HG02642 (cell line): Measurements from ENCODE around the gene GFRA4.

ENCODE experiments used
- ATAC-seq: cut with Tn5 transposase; IDR thresholded peaks from one replicate; pipeline ENCODE4 v1.9.1; 2021; ENCODE audit warnings: mild to moderate bottlenecking; ENCODE audit not compliant: unreplicated experiment, poor library complexity

GFRA4 gene

DNA sequence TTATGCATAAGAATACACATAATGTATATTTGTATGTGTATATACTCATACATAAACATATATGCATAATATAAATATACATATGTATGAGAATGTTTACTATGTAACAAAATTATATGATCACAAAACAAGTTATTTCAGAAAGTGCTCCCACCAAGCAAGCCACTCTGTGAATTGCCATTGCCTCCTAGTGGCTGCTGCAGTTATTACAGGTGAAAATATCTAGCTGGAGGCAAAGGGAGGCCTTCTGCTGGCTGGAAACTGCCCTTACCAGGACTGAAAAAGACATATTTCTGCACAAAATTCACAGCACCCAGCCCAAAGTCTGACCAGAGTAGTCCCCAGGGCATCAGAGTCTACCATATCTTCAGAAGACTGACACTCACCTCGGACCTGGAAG is 33.0 kb upstream of the GFRA4 start:
- no peak for ATAC-seq

DNA sequence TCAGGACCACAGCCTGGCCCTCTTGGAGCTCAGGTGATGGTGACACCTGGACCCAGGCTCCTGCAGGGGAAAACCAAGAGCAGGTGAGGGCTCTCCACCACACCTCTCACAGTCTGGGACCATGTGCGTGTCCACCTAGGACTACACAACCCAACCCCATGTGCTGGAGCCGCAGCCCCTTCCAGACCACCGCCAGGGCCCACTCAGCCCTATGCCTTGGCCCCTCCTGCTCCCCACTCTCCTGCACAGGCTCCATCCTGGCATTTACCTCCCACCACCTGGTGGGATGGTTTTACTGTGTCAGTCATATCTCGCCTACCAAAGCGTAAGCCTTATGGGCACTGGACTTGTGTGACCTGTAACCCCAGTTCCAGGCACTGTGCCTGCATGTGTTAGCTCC is 31.7 kb upstream of the GFRA4 start:
- ATAC-seq, result no peak

DNA sequence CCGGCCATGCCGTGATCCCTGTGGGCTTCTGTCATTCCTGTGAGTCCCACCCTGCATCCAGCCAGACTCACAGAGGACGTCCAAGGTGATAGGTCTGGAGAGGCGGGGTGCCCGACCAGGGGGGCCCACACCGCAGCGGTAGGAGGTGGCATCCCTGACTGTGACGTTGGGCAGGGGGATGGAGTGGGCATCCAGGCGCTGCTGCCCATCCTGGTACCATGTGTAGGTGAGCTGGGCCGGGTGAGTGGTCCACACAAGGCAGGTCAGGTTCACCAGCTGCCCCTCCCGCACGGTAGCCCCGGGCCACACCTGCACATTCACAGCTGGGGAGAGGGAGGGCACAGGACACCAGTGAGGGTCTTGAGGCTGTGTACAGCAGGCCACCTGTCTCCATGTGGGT is 30.2 kb upstream of the GFRA4 start:
- no peak for ATAC-seq

DNA sequence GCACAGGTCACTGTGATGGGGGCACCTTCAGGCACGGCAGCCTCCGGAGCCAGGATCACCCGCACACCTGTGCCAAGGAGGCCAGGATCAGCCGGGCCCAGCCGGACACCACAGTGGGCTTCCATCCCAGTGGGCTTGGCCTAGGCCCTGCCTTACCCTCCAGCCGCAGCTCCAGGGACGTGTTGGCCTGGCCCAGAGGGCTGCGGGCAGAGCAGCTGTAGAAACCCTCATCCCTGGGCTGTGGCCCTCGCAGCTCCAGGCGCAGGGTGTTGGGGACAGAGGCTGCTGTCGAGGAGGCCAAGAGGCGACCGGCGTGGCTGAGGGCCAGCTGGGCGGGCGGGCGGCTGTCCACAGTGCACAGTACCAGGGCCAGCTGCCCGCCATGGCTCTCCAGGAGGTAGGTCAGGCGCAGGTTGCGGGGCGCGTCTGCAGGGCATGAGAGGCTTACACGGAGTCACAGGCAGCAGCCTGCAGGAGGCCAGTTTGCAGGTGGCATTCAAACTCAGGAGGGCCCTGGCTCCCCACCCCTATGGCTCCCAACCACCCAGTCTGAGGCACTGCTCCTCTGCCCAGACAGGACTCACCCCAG is 29.6 kb upstream of the GFRA4 start:
- ATAC-seq, result no peak

DNA sequence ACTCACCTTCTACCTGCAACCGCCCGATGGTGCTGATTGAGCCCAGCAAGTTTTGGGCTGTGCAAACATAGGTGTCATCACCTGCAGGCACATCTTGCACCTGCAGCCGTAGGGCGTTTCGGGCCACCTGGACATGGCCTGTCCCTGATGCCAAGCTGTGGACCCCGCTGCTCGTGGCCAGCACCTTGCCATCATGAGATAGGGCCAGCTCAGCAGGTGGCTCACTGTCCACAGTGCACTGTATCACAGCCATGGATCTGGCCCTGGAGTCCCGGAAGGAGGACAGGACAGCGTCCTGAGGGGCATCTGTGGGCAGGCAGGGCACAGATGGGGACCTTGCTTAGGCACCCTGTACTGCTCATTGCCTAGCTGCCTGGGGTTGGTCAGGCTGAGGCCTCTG is 28.7 kb upstream of the GFRA4 start:
- ATAC-seq, result no peak

DNA sequence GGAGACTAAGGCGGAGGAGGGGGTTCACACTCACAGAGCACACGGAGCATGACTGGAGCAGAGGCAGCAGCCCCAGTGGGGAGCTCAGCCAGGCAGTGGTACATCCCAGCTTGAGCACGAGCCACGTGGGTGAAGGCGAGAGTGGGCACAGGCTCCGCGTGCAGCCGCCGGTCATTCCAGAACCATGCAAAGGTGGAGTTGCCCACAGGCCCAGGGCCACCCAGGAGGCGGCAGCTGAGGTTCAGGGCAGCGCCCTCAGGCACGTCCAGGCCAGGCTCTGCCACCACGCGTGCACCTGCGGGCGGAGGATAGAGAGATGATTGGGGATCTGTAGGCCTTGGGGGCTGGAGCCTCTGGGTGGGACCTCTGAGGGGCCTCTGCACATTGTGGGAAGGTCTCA is 28.1 kb upstream of the GFRA4 start:
- ATAC-seq, result no peak

DNA sequence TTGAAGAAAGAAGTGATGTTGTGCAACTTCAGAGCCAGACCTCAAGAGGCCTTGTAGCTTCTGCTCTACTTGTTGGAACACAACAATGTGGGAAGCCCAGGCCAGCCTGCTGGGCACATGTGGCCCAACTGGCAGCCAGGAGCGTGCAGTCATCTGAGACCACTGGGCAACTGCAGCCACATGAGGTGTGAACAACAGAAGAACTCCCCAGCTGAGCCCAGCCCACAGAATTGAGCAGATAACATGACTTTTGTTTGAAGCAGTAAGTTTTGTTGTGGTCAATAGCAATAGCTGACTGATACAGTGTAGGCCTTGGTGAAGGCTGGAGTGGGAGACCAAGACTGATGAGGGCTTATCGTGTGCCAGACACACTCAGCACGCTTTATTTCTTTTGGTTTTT is 27.2 kb upstream of the GFRA4 start:
- no peak for ATAC-seq

DNA sequence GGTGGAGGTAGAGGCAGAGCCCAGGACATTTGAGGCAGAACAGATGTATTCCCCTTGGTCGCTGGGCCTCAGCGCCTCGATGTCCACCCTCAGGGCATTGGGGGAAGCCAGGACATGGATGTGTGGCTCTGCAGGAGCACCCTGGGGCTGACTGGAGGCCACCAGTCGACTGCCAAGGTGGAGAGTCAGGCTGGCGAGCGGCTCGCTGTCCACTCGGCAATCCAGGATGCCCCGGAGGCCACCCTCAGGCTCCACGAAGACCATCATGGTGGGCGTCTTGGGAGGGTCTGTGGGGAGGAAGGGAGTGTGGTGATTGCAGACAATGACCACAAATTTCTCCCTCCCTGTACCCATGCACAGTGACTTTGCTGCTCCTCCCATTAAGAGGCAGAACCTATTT is 26.8 kb upstream of the GFRA4 start:
- ATAC-seq, result no peak

DNA sequence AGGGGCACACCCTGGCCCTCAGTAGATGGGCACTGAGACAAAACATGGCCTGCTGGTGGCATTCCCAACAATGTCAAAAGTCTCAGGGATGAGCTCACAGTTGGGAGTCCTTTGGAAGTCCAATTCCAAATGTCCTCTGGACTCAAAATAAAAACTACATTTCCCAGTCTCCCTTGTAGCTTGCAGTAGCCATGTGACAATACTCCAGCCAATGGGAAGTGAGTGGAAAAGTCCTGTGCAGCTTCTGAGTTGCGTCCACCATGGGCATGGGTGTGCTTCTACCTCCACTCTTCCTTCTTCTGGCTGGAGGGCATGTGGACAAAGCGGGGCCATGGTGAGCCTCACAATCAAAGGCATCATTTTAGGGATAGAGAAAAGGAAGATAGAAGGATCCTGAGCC is 24.5 kb upstream of the GFRA4 start:
- no peak for ATAC-seq

DNA sequence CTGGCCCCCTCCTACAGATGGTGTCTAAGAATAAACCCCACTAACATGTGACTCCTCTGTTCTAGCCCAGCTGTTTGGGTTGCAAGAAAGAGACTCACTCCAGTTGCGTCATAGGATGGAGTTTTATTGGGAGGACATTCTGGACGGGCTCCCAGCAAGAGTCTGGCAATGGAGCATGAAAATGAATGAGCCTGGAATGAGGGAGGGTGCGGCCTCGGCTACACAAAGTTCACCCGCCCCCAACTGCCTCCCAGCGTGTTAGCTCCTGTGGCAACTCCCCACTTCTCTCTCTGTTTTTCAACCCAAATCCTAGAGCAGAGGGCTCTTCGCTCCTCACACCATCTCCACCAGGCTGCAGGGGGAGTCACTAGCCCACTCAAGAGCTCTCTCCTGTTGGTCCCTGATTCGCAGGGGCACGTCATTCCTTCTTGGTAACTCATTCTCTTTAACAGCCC is 23.7 kb upstream of the GFRA4 start:
- ATAC-seq, result no peak

DNA sequence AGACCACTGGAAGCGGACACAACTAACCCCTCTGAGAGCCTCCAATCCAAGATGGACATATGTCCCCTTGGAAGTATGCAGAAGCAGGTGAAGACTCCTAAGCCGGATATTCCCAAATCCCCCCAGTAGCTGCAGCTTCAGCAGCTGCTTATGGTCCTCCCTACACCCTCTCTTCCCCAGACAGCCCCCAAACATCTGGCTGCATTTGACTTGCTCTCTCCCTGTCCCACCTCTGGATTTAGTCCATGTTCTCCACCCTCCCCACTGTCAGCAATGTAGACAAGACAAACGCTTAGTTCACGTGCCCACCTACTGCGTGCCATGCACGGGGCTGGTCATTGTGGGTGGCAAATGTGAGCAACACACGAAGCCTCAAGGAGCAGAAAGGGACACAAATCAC is 23.2 kb upstream of the GFRA4 start:
- ATAC-seq, result no peak

DNA sequence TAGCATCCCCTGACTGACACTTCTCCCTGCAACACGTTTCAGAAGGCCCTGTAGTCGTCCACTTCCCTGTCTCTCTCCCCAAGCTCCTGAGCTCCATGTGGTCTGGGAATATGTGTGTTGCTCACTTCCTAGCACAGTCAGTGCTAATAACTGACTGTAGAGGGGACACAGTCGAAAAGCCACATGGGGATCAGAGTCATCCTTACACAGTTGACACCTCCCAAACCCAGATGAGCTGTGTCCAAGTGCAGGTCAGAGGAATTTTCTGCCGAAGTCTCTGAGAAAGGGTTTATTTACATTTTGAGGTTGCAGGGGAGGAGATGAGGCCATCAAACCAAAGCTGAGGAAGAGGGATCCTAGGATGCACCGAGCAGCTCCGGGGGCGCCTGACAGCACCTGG is 22.1 kb upstream of the GFRA4 start:
- ATAC-seq, result no peak

DNA sequence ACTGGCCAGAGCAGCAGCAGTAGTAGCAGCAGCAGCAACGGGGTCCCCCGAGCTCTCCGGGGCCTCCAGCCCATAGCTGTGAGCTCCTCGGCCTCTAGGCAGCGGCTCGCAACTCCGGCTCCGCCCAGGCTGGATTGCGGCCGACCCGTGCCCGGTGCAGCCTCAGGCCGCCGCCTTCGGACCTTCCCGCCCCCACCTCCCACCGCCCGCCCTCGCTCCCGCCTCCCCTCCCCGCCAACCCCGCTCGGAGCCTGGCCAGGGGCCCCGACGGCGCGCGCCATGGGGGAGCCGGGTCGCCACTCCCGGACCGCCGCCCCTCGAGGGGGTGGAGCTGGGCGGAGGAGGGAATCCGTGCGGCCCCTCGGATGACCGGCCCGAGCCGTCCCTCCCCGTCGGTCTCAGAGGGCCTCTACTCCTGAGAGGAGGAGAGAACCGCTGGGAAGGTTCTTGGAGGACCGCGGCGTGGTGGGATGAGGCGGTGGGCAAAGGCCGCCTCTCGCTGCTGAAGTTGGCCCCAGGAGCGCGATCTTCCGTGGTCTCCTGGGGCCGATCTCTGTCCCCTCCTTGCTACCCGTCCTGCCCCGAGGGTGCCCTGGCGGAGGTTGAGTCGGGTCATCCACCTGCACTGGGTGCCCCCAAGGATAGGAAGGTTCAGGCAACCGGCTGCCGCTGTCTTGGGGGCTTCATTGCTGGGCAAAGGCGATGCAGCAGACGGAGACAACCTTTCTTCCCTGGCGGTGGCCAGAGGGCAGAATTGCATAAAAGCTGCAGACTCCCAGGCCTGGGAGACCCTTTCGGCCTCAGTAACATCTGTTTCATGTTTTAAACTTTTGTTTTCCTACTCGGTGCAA is 19.0 kb upstream of the GFRA4 start, which contains the start of gene ADAM33:
Gene ADAM33 (minus strand): TSS at position 80 of the 851 bp plus-strand sequence. CDS start 6 bp downstream, at position 74.
- no peak for ATAC-seq

DNA sequence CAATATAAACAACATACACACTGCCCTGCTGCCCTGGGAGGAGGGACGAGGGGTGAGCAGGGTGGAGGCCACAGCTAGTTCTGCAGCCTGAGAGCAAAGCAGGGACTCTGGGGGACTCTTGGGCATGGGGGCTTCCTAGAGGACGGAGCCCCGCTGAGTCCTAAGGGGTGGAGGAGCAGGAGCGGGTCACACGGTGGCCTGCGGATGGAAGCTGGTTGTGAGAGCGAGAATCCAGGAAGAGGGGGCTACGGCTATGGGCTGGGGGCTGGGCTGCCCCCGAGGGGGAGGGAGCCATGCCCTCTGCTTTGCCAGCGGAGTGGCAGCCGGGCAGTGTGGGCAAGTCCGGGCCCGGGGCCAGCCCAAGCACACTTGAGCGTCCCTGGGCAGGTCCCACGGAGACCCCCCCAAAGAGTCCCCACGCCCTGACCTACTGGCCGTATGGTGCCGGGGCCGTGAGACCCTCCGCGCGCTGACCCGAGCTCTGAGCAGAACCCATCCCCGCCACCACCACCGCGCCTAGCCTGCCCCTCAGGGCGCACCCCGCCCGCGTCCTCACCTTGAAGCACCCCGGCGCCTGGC is 18.2 kb upstream of the GFRA4 start:
- ATAC-seq, result no peak

DNA sequence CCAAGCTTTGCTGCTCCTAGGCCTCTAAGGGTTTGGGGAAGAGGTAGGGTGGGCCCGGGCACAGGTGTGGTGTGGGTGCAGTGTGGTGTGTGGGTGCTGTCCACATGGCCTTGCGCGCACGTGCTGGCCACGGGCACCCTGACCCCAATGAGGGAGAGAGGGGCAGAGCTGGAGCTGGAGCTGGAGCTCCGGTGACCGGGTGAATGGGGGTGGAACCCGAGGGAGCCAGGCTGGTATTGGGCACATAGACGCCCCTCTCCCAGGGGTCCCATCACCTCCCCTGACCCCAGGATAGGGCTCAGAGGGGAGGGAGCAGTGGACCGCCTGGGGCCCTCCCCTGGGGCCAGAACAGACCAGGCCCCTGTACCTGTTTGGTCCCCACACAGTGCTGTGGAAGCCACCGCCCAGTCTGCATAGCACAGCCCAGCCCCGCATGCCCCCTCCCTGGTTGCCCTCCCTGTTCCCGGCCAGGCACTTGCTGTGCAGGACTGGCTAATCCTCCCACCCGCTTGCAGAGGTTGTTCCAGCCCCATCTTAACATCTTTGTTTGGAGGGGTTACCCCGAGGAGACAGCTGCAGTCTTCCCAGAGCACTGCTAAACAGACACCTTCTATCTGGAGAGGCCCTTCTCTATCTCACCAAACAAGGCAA is 17.6 kb upstream of the GFRA4 start:
- no peak for ATAC-seq

DNA sequence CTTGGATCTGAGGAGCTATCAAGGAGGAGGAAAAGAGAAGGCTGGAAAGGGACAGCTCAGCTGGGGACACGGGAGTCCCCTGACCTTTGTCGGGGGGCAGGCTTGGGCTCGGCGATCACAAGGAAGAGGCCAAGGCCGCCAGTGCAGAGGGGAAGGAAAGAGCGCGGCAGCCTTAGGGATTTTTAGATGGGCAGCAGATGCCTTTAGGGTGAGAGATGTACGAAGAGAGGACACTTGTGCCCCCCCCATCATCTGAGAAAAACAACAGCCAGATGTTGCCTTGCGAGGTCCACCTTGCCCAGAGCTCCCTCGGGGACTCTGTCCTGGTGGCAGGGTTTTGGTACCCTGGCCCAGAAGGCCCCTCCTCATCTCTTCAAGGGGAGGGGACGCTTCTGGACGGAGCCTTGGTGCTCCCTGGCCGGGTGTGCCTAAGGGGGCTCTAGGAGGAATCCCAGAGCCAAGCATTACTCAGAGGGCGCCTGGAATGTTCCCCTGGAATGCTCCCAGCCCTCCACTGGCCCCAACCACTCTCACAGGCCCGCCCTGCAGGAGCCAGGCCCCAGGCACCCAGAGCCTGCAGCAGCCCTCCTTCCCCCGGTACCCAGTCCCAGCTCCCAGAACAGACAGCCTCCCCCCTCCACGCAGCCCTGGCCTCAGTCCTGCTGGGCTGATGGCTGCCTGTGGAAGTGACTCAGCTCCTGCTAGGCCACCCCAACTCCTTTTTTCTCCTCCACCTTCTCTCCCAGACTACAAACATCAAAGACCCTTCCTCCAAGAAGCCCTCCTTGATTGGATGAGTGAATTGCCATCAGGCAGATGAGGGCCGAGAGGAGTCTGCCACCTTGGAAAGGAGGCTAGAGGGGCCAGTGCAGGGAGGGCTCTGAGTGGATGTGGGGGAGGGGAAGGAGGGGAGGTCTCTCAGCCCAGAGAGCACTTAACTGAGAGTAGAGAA is 16.8 kb upstream of the GFRA4 start:
- ATAC-seq, result no peak

DNA sequence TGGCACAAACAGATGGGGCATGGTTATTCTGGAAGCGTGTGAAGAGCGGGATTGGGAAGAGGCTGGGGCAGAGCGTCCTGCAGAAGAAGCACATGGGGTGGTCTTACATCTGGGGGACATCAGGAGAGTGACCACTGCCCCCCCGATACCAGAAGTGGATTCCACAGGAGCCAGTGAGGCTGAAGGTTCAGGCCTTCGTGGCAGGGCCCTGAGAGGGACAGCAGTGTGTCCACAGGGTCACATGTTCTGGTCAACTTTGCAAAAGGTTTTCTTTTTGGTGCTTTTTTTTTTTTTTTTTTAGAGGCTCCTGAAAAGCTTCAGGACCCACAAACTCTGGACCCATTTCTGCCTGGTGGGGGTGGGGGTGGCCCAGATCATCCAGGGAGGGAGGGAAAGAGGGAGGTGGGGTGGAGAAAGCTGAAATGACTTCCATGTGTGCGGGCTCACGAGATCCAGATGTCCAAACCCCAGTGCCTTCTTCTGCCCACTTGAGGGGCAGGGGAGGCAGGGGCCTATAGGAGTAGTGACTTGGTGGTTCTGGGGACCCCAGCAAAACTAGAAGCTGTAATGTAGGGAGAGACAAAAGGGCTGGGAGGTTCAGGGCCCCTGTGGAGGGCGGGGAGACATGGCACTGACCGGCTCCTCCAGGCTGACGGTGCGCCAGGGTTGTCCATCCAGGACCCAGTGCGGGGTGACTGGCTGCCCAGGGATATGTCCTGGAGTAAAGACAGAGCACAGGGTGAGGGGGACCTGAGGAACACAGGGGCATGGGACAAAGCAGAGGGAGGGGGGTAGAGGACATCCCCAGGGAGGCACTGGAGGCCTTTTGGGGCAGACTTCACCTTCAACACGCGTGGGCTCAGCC is 15.9 kb upstream of the GFRA4 start:
- ATAC-seq, result no peak

DNA sequence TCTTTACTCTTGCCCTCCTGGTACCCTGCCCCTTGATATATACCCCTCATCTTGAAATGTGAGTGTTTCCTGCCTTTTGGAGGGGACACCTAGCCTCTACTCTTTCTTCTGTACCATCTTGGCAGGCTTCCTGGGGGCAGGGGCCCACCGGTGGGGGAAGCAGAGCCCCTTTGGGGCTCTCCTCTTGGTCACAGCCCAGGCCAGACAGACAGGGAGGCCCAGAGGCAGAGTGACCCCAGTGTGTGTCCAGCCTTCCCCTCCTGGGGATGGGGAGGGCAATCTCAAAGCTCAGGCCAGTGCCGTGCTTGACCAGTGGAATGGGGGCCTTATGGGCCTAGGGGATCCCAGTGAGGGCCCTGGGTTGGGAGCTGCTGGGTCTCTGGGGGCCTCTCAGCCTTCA is 15.0 kb upstream of the GFRA4 start:
- no peak for ATAC-seq

DNA sequence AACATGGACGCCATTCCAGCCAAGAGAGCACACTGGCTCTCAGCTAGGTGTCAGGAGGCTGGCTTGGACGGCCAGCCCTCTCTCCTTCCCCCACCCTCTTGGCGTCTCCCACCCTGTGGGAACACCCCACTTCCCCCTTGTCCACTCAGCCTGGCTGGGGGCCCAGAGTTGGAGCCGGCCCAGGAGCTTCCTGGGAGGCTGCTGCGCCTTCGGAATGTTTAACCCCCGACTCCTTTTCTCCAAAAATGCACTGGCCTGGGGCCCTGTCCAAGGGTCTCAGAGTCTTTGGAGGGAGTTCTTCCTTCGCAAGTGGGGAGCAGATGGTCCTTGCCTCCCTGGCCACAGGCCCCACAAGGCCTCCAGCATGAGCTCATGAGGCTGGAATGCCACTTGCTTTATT is 14.5 kb upstream of the GFRA4 start:
- ATAC-seq, result no peak
